DMS 273 (cell line): Measurements from ENCODE around the gene ANK3.

ENCODE experiments used
- DNase-seq: peaks from one replicate; lab custom pipeline; 2025; ENCODE audit not compliant: unreplicated experiment; lab: John Stamatoyannopoulos, UW

The ANK3 gene

GRCh38 chr10:60144099-60144498, 245.6 kb downstream of the ANK3 start:
- DNase-seq, result no peak

GRCh38 chr10:60142736-60143135, 246.9 kb downstream of the ANK3 start:
- DNase-seq, result no peak

GRCh38 chr10:60141896-60142559, 247.6 kb downstream of the ANK3 start:
- peak; percentile 1 for DNase-seq

GRCh38 chr10:60140651-60141632, 248.7 kb downstream of the ANK3 start:
- DNase-seq, result peak; percentile 85

- peak; percentile 12 for DNase-seq
Observed at GRCh38 chr10:60139798-60140566, 249.7 kb downstream of the ANK3 start.

GRCh38 chr10:60139290-60139689, 250.4 kb downstream of the ANK3 start:
- no peak for DNase-seq

- no peak for DNase-seq
Observed at GRCh38 chr10:60138842-60139241, 250.8 kb downstream of the ANK3 start.

- no peak for DNase-seq
Observed at GRCh38 chr10:60138026-60138425, 251.6 kb downstream of the ANK3 start.

GRCh38 chr10:60137292-60137992, 252.2 kb downstream of the ANK3 start:
- DNase-seq, result no peak

- no peak for DNase-seq
Observed at GRCh38 chr10:60135020-60135419, 254.7 kb downstream of the ANK3 start.

- no peak for DNase-seq
Observed at GRCh38 chr10:60134548-60134947, 255.1 kb downstream of the ANK3 start.

- peak; percentile 4 for DNase-seq
Observed at GRCh38 chr10:60130130-60130579, 259.5 kb downstream of the ANK3 start.

GRCh38 chr10:60125895-60126294, 263.8 kb downstream of the ANK3 start:
- no peak for DNase-seq

- no peak for DNase-seq
Observed at GRCh38 chr10:60124536-60124935, 265.1 kb downstream of the ANK3 start.

GRCh38 chr10:60123668-60124067, 266.0 kb downstream of the ANK3 start:
- no peak for DNase-seq

- no peak for DNase-seq
Observed at GRCh38 chr10:60123172-60123571, 266.5 kb downstream of the ANK3 start.

- DNase-seq, result no peak
Observed at GRCh38 chr10:60122190-60122589, 267.5 kb downstream of the ANK3 start.

GRCh38 chr10:60114765-60115586, 274.7 kb downstream of the ANK3 start:
- peak; percentile 75 for DNase-seq

- peak; percentile 23 for DNase-seq
Observed at GRCh38 chr10:60110739-60111138, 278.9 kb downstream of the ANK3 start.
